Measurements from ENCODE around the gene KIF26B.
"Not testable (repeated sequence)": the region's sequence is repeated elsewhere in the genome, so short reads cannot be mapped to it uniquely, and the experiment has no call there.

KIF26B gene

DNA sequence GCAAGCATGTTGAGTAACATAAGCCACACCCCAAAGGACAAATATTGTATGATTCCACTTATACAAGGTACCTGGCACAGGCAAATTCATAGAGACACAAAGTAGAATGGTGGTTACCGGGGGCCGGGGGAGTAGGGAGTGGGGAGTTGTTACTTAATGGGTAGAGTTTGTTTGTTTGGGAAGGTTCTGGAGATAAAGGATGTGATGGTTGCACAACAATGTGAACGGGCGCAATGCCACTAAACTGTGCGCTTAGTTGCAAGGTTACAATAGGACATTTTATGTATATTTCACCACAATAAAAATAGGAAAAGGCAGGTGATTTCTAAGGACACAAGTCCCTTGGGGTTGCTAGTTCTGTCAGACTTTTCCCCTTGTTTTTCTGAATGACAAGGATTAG is 516.6 kb downstream of the KIF26B start:
- DNase-seq (ENCODE audit: insufficient read length, low spot score), result no peak
- TF ChIP-seq, protein P1, sequence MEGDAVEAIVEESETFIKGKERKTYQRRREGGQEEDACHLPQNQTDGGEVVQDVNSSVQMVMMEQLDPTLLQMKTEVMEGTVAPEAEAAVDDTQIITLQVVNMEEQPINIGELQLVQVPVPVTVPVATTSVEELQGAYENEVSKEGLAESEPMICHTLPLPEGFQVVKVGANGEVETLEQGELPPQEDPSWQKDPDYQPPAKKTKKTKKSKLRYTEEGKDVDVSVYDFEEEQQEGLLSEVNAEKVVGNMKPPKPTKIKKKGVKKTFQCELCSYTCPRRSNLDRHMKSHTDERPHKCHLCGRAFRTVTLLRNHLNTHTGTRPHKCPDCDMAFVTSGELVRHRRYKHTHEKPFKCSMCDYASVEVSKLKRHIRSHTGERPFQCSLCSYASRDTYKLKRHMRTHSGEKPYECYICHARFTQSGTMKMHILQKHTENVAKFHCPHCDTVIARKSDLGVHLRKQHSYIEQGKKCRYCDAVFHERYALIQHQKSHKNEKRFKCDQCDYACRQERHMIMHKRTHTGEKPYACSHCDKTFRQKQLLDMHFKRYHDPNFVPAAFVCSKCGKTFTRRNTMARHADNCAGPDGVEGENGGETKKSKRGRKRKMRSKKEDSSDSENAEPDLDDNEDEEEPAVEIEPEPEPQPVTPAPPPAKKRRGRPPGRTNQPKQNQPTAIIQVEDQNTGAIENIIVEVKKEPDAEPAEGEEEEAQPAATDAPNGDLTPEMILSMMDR (IDR thresholded peaks at IDR 0.05; ENCODE audit: insufficient read depth, missing control alignments), result no peak
- FAIRE-seq, result no peak

DNA sequence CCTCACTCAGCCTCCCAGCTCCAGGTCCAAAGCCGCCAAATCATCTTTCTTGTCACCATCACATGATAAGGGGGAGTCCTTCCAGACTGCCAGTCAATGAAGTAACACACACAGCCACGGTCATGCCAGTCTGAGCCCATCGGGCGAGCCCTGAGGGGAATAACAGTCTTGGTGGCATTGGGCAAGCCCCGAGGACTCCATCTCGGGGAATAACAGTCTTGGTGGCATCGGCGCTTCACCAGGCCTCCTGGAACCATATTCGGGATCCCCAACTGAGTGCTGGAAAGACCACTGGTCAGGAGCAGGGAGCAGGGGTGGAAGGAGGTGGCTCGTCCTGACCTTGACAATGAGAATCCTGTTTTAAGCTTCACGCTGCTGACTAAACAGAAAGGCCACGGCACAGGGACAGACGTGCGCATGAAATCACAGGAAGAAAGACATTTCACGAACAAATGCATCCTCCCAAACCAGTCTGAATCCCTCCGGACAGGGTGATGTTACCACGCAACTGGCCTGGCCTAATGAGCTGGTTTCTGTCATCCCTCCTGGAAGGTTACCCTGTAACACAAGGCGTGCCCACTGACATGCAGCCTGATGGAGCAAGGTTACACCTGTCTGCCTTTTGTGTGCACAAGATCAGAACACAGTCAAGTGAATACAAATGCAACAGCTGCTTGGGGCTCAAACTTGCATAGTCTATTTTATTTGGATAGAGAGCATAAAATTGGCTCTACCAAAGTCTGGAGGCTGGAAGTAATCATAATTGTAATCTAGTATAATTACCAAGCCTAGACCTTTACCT is 517.4 kb downstream of the KIF26B start:
- DNase-seq (ENCODE audit: insufficient read length, low spot score) (no peak), FAIRE-seq (no peak)

DNA sequence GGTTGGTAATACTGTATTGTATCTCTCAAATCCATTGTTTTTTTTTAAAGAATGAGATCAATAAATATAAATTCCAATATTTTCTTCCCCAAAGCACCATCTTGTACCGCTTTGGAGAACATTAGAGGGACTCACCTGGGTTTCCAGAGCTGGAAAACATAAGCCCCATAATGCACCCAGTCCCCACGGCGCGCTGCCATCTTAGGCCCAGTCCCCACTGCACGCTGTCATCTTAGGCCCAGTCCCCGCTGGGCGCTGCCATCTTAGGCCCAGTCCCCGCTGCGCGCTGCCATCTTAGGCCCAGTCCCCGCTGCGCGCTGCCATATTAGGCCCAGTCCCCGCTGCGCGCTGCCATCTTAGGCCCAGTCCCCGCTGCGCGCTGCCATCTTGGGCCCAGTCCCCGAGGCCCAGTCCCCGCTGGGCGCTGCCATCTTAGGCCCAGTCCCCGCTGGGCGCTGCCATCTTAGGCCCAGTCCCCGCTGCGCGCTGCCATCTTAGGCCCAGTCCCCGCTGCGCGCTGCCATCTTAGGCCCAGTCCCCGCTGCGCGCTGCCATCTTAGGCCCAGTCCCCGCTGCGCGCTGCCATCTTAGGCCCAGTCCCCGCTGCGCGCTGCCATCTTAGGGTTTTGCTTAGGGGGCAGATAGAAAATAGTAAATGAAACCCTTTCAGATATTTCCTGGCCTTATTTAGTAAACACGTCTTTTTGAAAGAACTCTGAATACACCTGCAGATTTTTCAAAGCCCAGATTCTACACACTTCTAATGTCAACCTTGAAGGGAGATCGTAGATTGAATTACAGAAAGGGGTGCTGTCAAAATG is 518.3 kb downstream of the KIF26B start:
- not testable (repeated sequence) for FAIRE-seq; DNase-seq (ENCODE audit: insufficient read length, low spot score)

More for the DNA sequence above, 517.4 kb downstream of the KIF26B start:
- TF ChIP-seq, protein P1 (IDR thresholded peaks at IDR 0.05; ENCODE audit: insufficient read depth, missing control alignments), result no peak

DNA sequence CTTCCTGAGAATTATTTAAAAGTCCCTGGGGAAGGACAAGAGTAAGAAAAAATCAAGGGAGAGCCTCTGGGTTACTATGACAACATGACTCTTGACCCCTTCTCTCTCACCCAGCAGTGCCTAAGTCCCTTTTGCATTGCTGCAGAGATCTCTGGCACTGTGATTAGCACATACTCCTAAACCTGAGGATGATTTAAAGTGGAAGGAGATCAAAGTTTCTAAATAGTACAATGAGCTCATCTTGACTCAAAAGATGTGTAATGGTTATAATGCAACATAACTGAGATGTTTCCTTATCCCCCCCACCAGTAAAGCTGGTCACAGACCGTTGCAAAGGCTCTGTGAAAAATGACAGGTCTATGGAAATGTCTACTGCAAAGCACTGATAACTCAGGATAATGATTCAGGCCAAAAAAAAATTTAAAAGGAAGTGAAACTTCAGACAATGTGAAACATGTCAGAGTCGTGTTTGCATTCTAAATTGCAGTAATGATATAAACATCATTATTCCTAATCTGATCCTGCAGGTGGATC is 519.2 kb downstream of the KIF26B start:
- TF ChIP-seq, protein P1 (IDR thresholded peaks at IDR 0.05; ENCODE audit: insufficient read depth, missing control alignments), result no peak
- no peak for FAIRE-seq
- DNase-seq (ENCODE audit: insufficient read length, low spot score), result no peak

DNA sequence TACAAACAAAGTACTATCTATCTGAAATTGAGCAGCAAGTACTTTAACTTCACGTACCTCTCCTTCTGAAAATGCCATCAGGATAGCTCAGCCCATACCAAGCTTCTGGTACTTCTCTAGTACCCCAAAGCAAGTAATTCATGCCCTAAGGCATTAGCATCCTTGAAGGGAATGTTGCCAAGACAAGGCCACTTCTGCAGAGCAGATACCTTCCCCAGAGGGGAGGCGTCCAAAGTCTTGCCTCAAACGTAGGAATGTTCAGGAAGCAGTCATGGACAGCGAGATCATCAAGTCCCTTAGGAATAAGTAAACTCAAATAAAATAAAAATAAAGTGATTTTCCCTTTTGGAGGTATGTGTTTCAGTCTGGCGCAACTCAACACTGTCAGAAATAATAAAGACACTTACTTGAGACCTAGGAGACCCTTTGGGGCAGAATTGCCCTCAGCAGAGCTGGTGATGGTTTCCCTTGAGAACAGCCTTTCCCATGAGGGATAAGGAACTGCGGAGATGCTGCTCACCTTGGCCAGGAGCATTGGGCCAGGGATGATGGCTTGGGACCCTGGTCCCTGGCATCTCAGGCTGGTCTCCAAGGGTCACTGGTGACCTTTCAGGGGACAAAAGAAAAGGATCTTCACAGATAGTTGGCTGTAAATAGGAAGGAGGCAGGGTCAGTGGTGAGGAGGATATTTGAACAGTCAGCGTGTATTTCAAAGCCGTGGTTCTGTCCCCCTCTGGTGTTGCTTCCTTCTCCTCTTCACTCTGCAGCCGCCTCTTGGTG is 522.9 kb downstream of the KIF26B start:
- no peak for DNase-seq (ENCODE audit: insufficient read length, low spot score)
- FAIRE-seq, result no peak
- TF ChIP-seq, protein P1 (IDR thresholded peaks at IDR 0.05; ENCODE audit: insufficient read depth, missing control alignments), result no peak

DNA sequence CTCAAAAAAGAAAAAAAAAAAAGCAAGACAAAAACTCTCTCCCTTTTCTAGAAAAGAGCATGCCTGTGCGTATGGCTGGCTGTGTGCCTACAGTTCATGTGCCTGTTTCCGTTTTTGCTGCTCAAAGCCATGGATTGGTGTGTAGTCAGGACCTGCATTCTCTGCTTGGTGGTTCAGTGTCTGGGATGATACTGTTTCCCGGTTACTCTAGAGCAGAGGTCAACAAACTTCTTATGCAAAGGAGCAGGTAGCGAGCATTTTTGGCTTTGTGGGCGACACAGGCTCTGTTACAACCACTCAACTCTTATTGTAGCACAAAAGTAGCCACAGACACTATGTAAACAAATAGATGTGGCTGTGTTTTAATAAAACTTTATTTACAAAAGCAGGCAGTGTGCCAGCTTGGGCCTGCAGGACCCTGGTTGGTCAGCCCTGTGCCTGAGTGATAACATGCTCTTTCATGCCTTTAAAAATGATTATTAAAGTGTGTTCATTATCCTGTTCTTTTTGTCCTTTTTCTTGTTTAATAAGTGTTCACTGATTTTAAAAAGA is 524.2 kb downstream of the KIF26B start:
- DNase-seq (ENCODE audit: insufficient read length, low spot score) (no peak), FAIRE-seq (no peak)
- TF ChIP-seq, protein P1 (IDR thresholded peaks at IDR 0.05; ENCODE audit: insufficient read depth, missing control alignments), result no peak
